Liver (tissue), 9 donors: ENCODE measurements around the gene TMCC2. TPM values are rescaled to one million over a fixed set of nuclear protein-coding genes. Genes with fewer than 3 reads are reported as not detected.

ENCODE experiments used
- DNase-seq: peaks from one replicate; pipeline ENCODE4 v3.0.0-alpha.2; 2017; ENCODE audit warnings: low spot score
- H3K27ac ChIP-seq, 2 donors: one replicate each; pipeline ENCODE4 v1.7.0; 2013; ENCODE audit warnings: inconsistent platforms in 2 of 2, low read length in 2 of 2, control low read depth in 1 of 2, low read depth in 1 of 2, mild to moderate bottlenecking in 1 of 2
- H3K27me3 ChIP-seq, 4 donors: one replicate each; pipeline versions ENCODE4 v1.6.1 to v1.7.0; 2013; ENCODE audit warnings: low read length in 3 of 4, inconsistent platforms in 1 of 4, mild to moderate bottlenecking in 1 of 4, moderate library complexity in 1 of 4; ENCODE audit not compliant: control insufficient read depth in 4 of 4, insufficient read depth in 4 of 4
- H3K36me3 ChIP-seq, 4 donors: one replicate each; pipeline versions ENCODE4 v1.6.1 to v1.7.0; 2013; ENCODE audit warnings: low read length in 3 of 4, mild to moderate bottlenecking in 3 of 4, low read depth in 1 of 4, moderate library complexity in 1 of 4; ENCODE audit not compliant: control insufficient read depth in 4 of 4, insufficient read depth in 3 of 4
- H3K4me1 ChIP-seq, 4 donors: one replicate each; pipeline versions ENCODE4 v1.6.1 to v1.7.0; 2013; ENCODE audit warnings: low read length in 3 of 4, mild to moderate bottlenecking in 3 of 4, moderate library complexity in 1 of 4; ENCODE audit not compliant: control insufficient read depth in 4 of 4, insufficient read depth in 4 of 4
- H3K4me3 ChIP-seq, 3 donors: one replicate each; pipeline versions ENCODE4 v1.6.1 to v1.7.0; 2013; ENCODE audit warnings: low read length in 3 of 3, control low read depth in 1 of 3, low read depth in 1 of 3, mild to moderate bottlenecking in 1 of 3
- H3K9ac ChIP-seq, 2 donors: one replicate each; pipeline ENCODE4 v1.7.0; 2013; ENCODE audit warnings: low read length in 2 of 2, mild to moderate bottlenecking in 2 of 2, moderate library complexity in 2 of 2, control low read depth in 1 of 2, low read depth in 1 of 2
- H3K9me3 ChIP-seq, 4 donors: one replicate each; pipeline versions ENCODE4 v1.6.1 to v1.7.0; 2013; ENCODE audit warnings: low read length in 3 of 4; ENCODE audit not compliant: control insufficient read depth in 4 of 4
- EGR1 ChIP-seq, 2 donors: IDR thresholded peaks; 2 replicates each; pipeline ENCODE4 v1.6.1; 2016 to 2018; ENCODE audit warnings: antibody characterized with exemption in 2 of 2, low read depth in 2 of 2
- FOXA2 ChIP-seq: IDR thresholded peaks from 2 replicates; pipeline ENCODE4 v1.6.1; 2016; ENCODE audit warnings: antibody characterized with exemption
- GABPA ChIP-seq, 2 donors: IDR thresholded peaks in 1 of 2; conservative IDR thresholded peaks in 1 of 2; 2 replicates each; pipeline ENCODE4 v1.6.1; 2016; ENCODE audit warnings: antibody characterized with exemption in 2 of 2, mild to moderate bottlenecking in 1 of 2, moderate library complexity in 1 of 2
- HNF4A ChIP-seq, 2 donors: conservative IDR thresholded peaks; 2 replicates each; pipeline ENCODE4 v1.6.1; 2016; ENCODE audit warnings: antibody characterized with exemption in 2 of 2, mild to moderate bottlenecking in 2 of 2
- HNF4G ChIP-seq: IDR thresholded peaks from 2 replicates; pipeline ENCODE4 v1.6.1; 2016; ENCODE audit warnings: antibody characterized with exemption
- JUND ChIP-seq, 2 donors: IDR thresholded peaks; 2 replicates each; pipeline ENCODE4 v1.6.1; 2016; ENCODE audit warnings: antibody characterized with exemption in 2 of 2
- NR2F2 ChIP-seq: IDR thresholded peaks from 2 replicates; pipeline ENCODE4 v1.6.1; 2016; ENCODE audit warnings: antibody characterized with exemption
- RAD21 ChIP-seq, 2 donors: IDR thresholded peaks; 2 replicates each; pipeline ENCODE4 v1.6.1; 2016; ENCODE audit warnings: antibody characterized with exemption in 2 of 2, mild to moderate bottlenecking in 2 of 2
- RXRA ChIP-seq, 2 donors: IDR thresholded peaks; 2 replicates each; pipeline ENCODE4 v1.6.1; 2017 to 2018; ENCODE audit warnings: antibody characterized with exemption in 2 of 2, mild to moderate bottlenecking in 1 of 2
- whole genome bisulfite sequencing: extraction: QIAGEN DNeasy Blood & Tissue Kit; methylation state at CpG from one replicate; pipeline ENCODE4 v1.1.7; 2013; 5-methylcytosine and 5-hydroxymethylcytosine counted together
- polyA plus RNA-seq, 2 donors: library from polyadenylated mRNA; stranded (reverse) in 1 of 2; unstranded in 1 of 2; fragments of 200-250 nt in 1 of 2; fragments of >200 nt in 1 of 2; fragmentation: Nextera tagmentation in 1 of 2; extraction: Ambion mirVana in 1 of 2; gene quantifications; one replicate each; pipeline versions ENCODE4 v1.2.1 to v1.2.3, GENCODE V29; 2013 to 2015
- total RNA-seq, 2 donors: library from RNA; depleted of rRNA; stranded (reverse); fragments of >200 nt; gene quantifications; one replicate each; pipeline ENCODE4 v1.2.3, GENCODE V29; 2014
- TF ChIP-seq, protein P1 (sequence below): IDR thresholded peaks from 2 replicates; pipeline ENCODE4 v1.6.1; 2016; ENCODE audit warnings: antibody characterized with exemption
- TF ChIP-seq, protein P2 (sequence below): IDR thresholded peaks from 2 replicates; pipeline ENCODE4 v1.6.1; 2016; ENCODE audit warnings: antibody characterized with exemption, mild to moderate bottlenecking
- TF ChIP-seq, protein P3 (sequence below): fragments of 150-350 bp; IDR thresholded peaks from 2 replicates; pipeline ENCODE4 v1.5.1; 2017; ENCODE audit warnings: improper control_type of control experiment, low read depth, low read length; ENCODE audit not compliant: missing input control
- TF ChIP-seq, protein P4 (sequence below): IDR thresholded peaks from 2 replicates; pipeline ENCODE4 v1.6.1; 2016; ENCODE audit warnings: antibody characterized with exemption
- TF ChIP-seq, protein P5 (sequence below): IDR thresholded peaks from 2 replicates; pipeline ENCODE4 v1.6.1; 2016; ENCODE audit warnings: antibody characterized with exemption
- donor health status: healthy.
- donor health status: healthy.
- donor health status: healthy.
- donor health status: healthy.
- donor health status: healthy.

Gene TMCC2
- total and polyA plus RNA-seq, 4 donors: 0.06 to 452 (median 0.21) TPM

DNA sequence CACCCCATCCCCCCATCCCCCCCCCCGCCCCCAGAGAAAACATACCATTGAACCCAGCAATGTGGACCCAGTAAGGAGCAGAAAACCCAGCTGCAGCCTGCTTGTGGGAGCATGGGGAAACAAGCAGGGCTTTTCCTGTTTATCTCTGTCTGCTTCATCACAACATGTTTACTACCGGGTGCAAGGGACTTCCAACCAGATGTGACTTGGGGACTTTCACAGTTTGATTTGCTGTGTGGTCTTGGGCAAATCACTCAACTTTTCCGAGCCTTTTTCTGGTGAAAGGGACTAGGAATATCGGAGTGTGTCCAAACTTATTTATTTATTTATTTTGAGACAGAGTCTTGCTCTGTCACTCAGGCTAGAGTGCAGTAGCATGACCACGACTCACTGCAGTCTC, 3.2 kb downstream of the TMCC2 start:
- DNase-seq: no peak

DNA sequence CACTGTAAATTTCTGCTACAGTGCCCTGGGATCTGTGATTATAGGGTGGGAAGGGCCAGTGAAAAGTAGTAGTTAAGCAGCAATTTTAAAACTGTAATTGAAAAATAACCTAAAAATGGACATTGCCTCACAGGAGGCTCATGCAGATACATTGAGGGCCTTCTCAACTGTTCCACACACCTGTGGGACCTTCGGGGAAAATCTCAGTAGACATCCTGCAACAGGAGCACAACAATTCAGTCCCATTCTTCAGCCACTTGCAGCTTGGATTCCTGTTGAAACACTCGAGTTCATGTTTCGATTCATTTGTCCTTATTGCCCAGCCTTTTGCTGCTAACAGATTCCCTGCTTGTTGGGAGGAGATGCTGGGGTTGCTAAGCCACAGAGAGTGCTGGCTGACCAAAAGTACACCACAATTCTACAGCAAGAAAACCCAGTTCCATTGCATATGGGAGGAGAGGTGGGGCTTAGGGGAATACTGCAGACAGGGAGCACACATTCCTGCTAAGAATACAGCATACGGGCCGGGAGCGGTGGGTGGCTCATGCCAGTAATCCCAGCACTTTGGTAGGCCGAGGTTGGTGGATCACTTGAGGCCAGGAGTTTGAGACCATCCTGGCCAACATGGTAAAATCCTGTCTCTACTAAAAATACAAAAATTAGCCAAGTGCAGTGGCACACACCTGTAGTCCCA, 4.5 kb downstream of the TMCC2 start:
- H3K9me3 ChIP-seq: no peaks in the 10 kb centered on the region
- H3K27me3 ChIP-seq: peaks cover 0 to 2% (median 0%) of the 10 kb centered on the region in 4 donors
- WGBS: 91% methylated on average over 7 of the region's 7 CpGs
- H3K36me3 ChIP-seq: no peaks in the 10 kb centered on the region
- H3K4me3 ChIP-seq: no peak overlapping the region
- H3K4me1 ChIP-seq: peaks cover 0 to 26% (median 18%) of the 10 kb centered on the region in 4 donors
- TF ChIP-seq HNF4G: no peak
- no peak for TF ChIP-seq RXRA (IDR thresholded peaks at IDR 0.05)
- TF ChIP-seq, protein P1, sequence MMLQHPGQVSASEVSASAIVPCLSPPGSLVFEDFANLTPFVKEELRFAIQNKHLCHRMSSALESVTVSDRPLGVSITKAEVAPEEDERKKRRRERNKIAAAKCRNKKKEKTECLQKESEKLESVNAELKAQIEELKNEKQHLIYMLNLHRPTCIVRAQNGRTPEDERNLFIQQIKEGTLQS: no peak
- no peak for TF ChIP-seq RAD21 (IDR thresholded peaks at IDR 0.05)
- no peak for TF ChIP-seq EGR1 (IDR thresholded peaks at IDR 0.05; ENCODE audit: low read depth in 2 of 2)
- TF ChIP-seq, protein P2, sequence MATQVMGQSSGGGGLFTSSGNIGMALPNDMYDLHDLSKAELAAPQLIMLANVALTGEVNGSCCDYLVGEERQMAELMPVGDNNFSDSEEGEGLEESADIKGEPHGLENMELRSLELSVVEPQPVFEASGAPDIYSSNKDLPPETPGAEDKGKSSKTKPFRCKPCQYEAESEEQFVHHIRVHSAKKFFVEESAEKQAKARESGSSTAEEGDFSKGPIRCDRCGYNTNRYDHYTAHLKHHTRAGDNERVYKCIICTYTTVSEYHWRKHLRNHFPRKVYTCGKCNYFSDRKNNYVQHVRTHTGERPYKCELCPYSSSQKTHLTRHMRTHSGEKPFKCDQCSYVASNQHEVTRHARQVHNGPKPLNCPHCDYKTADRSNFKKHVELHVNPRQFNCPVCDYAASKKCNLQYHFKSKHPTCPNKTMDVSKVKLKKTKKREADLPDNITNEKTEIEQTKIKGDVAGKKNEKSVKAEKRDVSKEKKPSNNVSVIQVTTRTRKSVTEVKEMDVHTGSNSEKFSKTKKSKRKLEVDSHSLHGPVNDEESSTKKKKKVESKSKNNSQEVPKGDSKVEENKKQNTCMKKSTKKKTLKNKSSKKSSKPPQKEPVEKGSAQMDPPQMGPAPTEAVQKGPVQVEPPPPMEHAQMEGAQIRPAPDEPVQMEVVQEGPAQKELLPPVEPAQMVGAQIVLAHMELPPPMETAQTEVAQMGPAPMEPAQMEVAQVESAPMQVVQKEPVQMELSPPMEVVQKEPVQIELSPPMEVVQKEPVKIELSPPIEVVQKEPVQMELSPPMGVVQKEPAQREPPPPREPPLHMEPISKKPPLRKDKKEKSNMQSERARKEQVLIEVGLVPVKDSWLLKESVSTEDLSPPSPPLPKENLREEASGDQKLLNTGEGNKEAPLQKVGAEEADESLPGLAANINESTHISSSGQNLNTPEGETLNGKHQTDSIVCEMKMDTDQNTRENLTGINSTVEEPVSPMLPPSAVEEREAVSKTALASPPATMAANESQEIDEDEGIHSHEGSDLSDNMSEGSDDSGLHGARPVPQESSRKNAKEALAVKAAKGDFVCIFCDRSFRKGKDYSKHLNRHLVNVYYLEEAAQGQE: no peak
- TF ChIP-seq HNF4A (conservative IDR thresholded peaks at IDR 0.05): no peak
- TF ChIP-seq JUND (IDR thresholded peaks at IDR 0.05): no peak
- no peak for TF ChIP-seq GABPA (IDR thresholded peaks at IDR 0.05 in 1 of 2, conservative IDR thresholded peaks at IDR 0.05 in 1 of 2)
- TF ChIP-seq FOXA2: no peak
- no peak for DNase-seq
- no peak overlapping the region for H3K27ac ChIP-seq
- no peak overlapping the region for H3K9ac ChIP-seq

More for the DNA sequence above, 3.2 kb downstream of the TMCC2 start:
- H3K27me3 ChIP-seq: peaks cover 0 to 2% (median 0%) of the 10 kb centered on the region in 4 donors
- H3K4me3 ChIP-seq: no peak overlapping the region
- H3K4me1 ChIP-seq: peaks cover 0 to 28% (median 19%) of the 10 kb centered on the region in 4 donors
- no peak overlapping the region for H3K9ac ChIP-seq
- no peaks in the 10 kb centered on the region for H3K9me3 ChIP-seq
- H3K27ac ChIP-seq: no peak overlapping the region
- 70% methylated on average over 5 of the region's 5 CpGs for WGBS
- no peaks in the 10 kb centered on the region for H3K36me3 ChIP-seq
- TF ChIP-seq, protein P3, sequence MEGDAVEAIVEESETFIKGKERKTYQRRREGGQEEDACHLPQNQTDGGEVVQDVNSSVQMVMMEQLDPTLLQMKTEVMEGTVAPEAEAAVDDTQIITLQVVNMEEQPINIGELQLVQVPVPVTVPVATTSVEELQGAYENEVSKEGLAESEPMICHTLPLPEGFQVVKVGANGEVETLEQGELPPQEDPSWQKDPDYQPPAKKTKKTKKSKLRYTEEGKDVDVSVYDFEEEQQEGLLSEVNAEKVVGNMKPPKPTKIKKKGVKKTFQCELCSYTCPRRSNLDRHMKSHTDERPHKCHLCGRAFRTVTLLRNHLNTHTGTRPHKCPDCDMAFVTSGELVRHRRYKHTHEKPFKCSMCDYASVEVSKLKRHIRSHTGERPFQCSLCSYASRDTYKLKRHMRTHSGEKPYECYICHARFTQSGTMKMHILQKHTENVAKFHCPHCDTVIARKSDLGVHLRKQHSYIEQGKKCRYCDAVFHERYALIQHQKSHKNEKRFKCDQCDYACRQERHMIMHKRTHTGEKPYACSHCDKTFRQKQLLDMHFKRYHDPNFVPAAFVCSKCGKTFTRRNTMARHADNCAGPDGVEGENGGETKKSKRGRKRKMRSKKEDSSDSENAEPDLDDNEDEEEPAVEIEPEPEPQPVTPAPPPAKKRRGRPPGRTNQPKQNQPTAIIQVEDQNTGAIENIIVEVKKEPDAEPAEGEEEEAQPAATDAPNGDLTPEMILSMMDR: no peak
- TF ChIP-seq, protein P1: no peak
- TF ChIP-seq GABPA (IDR thresholded peaks at IDR 0.05 in 1 of 2, conservative IDR thresholded peaks at IDR 0.05 in 1 of 2) (no peak), FOXA2 (no peak), HNF4A (conservative IDR thresholded peaks at IDR 0.05) (no peak), NR2F2 (no peak)
- TF ChIP-seq, protein P4, sequence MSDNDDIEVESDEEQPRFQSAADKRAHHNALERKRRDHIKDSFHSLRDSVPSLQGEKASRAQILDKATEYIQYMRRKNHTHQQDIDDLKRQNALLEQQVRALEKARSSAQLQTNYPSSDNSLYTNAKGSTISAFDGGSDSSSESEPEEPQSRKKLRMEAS: no peak
- TF ChIP-seq, protein P5, sequence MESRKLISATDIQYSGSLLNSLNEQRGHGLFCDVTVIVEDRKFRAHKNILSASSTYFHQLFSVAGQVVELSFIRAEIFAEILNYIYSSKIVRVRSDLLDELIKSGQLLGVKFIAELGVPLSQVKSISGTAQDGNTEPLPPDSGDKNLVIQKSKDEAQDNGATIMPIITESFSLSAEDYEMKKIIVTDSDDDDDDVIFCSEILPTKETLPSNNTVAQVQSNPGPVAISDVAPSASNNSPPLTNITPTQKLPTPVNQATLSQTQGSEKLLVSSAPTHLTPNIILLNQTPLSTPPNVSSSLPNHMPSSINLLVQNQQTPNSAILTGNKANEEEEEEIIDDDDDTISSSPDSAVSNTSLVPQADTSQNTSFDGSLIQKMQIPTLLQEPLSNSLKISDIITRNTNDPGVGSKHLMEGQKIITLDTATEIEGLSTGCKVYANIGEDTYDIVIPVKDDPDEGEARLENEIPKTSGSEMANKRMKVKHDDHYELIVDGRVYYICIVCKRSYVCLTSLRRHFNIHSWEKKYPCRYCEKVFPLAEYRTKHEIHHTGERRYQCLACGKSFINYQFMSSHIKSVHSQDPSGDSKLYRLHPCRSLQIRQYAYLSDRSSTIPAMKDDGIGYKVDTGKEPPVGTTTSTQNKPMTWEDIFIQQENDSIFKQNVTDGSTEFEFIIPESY: no peak
